ENCODE measurements around the gene ZNF260.

The ZNF260 gene
- long read RNA-seq, full-length matches to known transcripts: 22 of 35 reads
- long read RNA-seq, partial matches to known transcripts: 1 of 35 reads
- long read RNA-seq, other reads (novel, unspliced or antisense): 12 of 35 reads

- DNase-seq (ENCODE audit: low read depth in 1 of 2, low spot score in 1 of 2): peak; percentile 93 to 94
- Histone ChIP-seq H3K27ac (replicated peaks) (peak within 1 kb of the TSS; percentile 87), H3K4me3 (replicated peaks; ENCODE audit: insufficient read depth, low read length) (peak within 1 kb of the TSS; percentile 72), H3K27me3 (ENCODE audit: insufficient read depth, poor library complexity, severe bottlenecking) (no peaks in the 10 kb centered on the region)
- TF ChIP-seq POLR2AphosphoS5 (IDR thresholded peaks at IDR 0.05; ENCODE audit: low read depth) (peak; percentile 55), REST (IDR thresholded peaks at IDR 0.05; ENCODE audit: insufficient replicate concordance, low read depth) (peak; percentile 77), CTCF (IDR thresholded peaks at IDR 0.05; ENCODE audit: insufficient read depth, low read length) (no peak), SPI1 (IDR thresholded peaks at IDR 0.05; ENCODE audit: borderline replicate concordance, low read depth) (no peak), GABPA (IDR thresholded peaks at IDR 0.05; ENCODE audit: low read depth) (no peak)
These were observed at the start of gene ZNF260 for GRCh38 chr19:36528194-36528920. Gene ZNF260 (minus strand): TSS chr19:36528271. CDS start chr19:36515238, 13,033 bp downstream.

- TF ChIP-seq CTCF (IDR thresholded peaks at IDR 0.05; ENCODE audit: insufficient read depth, low read length) (no peak), POLR2AphosphoS5 (IDR thresholded peaks at IDR 0.05; ENCODE audit: low read depth) (no peak), SPI1 (IDR thresholded peaks at IDR 0.05; ENCODE audit: borderline replicate concordance, low read depth) (no peak), REST (IDR thresholded peaks at IDR 0.05; ENCODE audit: insufficient replicate concordance, low read depth) (no peak), GABPA (IDR thresholded peaks at IDR 0.05; ENCODE audit: low read depth) (no peak)
- H3K4me3 ChIP-seq (replicated peaks; ENCODE audit: insufficient read depth, low read length): no peak overlapping the region
These were observed 49.4 kb upstream of the ZNF260 start for GRCh38 chr19:36577271-36577996.

GRCh38 chr19:36574741-36575140 lies 46.7 kb upstream of the ZNF260 start:
- H3K4me3 ChIP-seq (replicated peaks; ENCODE audit: insufficient read depth, low read length): no peak overlapping the region

More at GRCh38 chr19:36577271-36577996, 49.4 kb upstream of the ZNF260 start:
- Histone ChIP-seq H3K27me3 (ENCODE audit: insufficient read depth, poor library complexity, severe bottlenecking) (no peaks in the 10 kb centered on the region), H3K27ac (replicated peaks) (no peak overlapping the region)
- DNase-seq (ENCODE audit: low read depth in 1 of 2, low spot score in 1 of 2): no peak

More at GRCh38 chr19:36574741-36575140, 46.7 kb upstream of the ZNF260 start:
- Histone ChIP-seq H3K27me3 (ENCODE audit: insufficient read depth, poor library complexity, severe bottlenecking) (no peaks in the 10 kb centered on the region), H3K27ac (replicated peaks) (no peak overlapping the region)
- DNase-seq (ENCODE audit: low read depth in 1 of 2, low spot score in 1 of 2): no peak
- TF ChIP-seq POLR2AphosphoS5 (IDR thresholded peaks at IDR 0.05; ENCODE audit: low read depth) (no peak), REST (IDR thresholded peaks at IDR 0.05; ENCODE audit: insufficient replicate concordance, low read depth) (no peak), GABPA (IDR thresholded peaks at IDR 0.05; ENCODE audit: low read depth) (no peak), CTCF (IDR thresholded peaks at IDR 0.05; ENCODE audit: insufficient read depth, low read length) (no peak), SPI1 (IDR thresholded peaks at IDR 0.05; ENCODE audit: borderline replicate concordance, low read depth) (no peak)
